ENCODE data around the gene SMTN.

DNA sequence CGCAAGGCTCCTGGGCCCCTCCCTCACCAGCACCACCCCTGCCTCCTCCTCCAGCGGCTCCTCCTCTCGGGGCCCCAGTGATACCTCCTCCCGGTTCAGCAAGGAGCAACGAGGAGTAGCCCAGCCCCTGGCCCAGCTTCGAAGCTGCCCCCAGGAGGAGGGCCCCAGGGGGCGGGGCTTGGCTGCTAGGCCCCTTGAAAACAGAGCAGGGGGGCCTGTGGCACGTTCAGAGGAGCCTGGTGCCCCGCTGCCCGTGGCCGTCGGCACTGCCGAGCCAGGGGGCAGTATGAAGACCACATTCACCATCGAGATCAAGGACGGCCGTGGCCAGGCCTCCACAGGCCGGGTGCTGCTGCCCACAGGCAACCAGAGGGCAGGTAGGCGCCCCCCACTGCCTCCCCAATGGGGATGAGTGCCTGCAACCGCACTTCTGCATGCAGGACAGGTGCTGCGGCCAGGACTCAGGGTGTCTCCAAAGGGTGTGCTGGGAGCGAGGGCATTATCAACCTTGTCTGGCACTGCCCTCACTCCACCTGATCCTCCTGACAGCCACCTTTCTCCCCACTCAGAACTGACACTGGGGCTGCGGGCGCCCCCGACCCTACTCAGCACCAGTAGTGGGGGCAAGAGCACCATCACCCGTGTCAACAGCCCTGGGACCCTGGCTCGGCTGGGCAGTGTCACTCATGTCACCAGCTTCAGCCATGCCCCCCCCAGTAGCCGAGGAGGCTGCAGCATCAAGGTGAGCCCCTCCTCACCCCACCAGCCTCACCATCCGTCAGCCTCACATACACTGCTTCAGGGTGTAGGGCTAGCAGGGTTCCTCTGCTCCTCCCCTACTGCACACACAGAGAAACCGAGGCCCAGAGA is 10.2 kb downstream of the SMTN start:
- TF ChIP-seq, protein P1, sequence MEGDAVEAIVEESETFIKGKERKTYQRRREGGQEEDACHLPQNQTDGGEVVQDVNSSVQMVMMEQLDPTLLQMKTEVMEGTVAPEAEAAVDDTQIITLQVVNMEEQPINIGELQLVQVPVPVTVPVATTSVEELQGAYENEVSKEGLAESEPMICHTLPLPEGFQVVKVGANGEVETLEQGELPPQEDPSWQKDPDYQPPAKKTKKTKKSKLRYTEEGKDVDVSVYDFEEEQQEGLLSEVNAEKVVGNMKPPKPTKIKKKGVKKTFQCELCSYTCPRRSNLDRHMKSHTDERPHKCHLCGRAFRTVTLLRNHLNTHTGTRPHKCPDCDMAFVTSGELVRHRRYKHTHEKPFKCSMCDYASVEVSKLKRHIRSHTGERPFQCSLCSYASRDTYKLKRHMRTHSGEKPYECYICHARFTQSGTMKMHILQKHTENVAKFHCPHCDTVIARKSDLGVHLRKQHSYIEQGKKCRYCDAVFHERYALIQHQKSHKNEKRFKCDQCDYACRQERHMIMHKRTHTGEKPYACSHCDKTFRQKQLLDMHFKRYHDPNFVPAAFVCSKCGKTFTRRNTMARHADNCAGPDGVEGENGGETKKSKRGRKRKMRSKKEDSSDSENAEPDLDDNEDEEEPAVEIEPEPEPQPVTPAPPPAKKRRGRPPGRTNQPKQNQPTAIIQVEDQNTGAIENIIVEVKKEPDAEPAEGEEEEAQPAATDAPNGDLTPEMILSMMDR (IDR thresholded peaks at IDR 0.05) = no peak
- no peak for TF ChIP-seq GATA2 (CRISPR knock-in tag; IDR thresholded peaks at IDR 0.05)
- no peak for TF ChIP-seq RAD21 (IDR thresholded peaks at IDR 0.05; ENCODE audit: low read length)
- no peak for TF ChIP-seq EP300 (IDR thresholded peaks at IDR 0.05; ENCODE audit: borderline replicate concordance in 1 of 2, low read depth in 1 of 2, low read length in 1 of 2)
- no peak for TF ChIP-seq EZH2phosphoT487 (IDR thresholded peaks at IDR 0.05; ENCODE audit: borderline replicate concordance, low read depth)
- TF ChIP-seq RCOR1 (IDR thresholded peaks at IDR 0.05; ENCODE audit: low read length) = no peak
- no peak for TF ChIP-seq FOSL2 (IDR thresholded peaks at IDR 0.05; ENCODE audit: borderline replicate concordance, low read depth)
- TF ChIP-seq POLR2AphosphoS5 (IDR thresholded peaks at IDR 0.05; ENCODE audit: low read depth, low read length) = no peak
- TF ChIP-seq, protein P2, sequence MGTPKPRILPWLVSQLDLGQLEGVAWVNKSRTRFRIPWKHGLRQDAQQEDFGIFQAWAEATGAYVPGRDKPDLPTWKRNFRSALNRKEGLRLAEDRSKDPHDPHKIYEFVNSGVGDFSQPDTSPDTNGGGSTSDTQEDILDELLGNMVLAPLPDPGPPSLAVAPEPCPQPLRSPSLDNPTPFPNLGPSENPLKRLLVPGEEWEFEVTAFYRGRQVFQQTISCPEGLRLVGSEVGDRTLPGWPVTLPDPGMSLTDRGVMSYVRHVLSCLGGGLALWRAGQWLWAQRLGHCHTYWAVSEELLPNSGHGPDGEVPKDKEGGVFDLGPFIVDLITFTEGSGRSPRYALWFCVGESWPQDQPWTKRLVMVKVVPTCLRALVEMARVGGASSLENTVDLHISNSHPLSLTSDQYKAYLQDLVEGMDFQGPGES (IDR thresholded peaks at IDR 0.05; ENCODE audit: low read depth, low read length) = no peak

All from SK-N-SH (cell line).